ENCODE results near the gene MICALL2.
A peak's percentile ranks its signal among the peaks of the same experiment; 100 is the strongest.
"Not testable (repeated sequence)": the region's sequence is repeated elsewhere in the genome, so short reads cannot be mapped to it uniquely, and the experiment has no call there.

MICALL2 gene

DNA sequence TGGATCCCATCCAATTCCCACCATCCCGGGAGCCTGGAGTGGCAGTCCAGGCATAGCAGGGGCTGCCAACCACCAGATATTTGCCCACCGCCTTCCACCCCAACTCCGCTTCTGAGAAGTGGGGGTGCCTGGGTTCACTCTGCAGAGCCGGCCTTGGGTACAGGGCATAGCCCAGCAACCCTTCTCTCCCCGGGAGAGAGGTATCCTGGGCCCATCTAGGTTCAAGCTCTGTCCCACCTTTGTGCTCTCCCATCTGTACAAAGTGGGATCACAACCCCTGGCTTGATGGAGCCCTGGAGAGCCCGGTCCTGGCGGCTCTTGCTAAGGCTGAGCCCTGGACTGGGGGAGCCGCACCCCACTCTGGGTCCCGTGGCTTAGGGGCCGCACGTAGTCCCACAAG lies 12.2 kb downstream of the MICALL2 start:
- DNase-seq, result no peak

DNA sequence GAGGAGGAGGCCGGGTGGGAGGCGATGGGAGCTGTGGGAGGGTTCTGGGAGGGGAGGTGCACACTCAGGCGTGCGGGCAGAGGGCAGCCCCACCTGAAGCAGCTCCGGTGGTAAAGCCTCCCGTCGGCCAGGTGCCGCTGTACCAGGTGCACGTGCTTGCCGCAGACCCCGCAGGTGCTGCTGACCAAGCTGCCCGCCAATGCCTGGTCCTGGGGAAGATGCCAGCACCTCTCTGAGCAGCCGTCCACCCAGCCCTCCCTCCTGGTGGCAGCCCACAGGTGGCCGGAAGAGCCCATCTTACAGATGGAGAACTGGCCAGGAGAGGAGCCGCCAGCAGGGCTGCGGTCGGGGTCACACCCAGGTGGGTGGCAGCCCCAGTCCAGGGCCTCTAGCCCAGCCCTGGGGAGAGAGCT lies 12.6 kb downstream of the MICALL2 start:
- DNase-seq, result no peak

DNA sequence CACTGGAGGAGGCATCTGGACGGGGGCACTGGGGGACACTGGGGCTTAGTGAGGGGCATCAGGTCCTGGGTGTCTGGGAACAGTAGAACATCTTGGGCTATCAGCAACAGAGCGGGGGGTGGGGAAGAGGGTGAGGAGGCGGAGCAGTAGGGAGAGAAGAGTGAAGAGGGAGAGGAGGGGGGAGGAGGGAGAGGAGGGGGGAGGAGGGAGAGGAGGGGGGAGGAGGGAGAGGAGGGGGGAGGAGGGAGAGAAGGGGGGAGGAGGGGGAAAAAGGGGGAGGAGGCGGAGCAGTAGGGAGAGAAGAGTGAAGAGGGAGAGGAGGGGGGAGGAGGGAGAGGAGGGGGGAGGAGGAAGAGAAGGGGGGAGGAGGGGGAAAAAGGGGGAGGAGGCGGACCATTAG lies 13.2 kb downstream of the MICALL2 start:
- not testable (repeated sequence) for DNase-seq

GRCh38 chr7:1445341-1445740 lies 13.9 kb downstream of the MICALL2 start:
- no peak for DNase-seq

GRCh38 chr7:1444925-1445322 lies 14.3 kb downstream of the MICALL2 start:
- no peak for DNase-seq

DNA sequence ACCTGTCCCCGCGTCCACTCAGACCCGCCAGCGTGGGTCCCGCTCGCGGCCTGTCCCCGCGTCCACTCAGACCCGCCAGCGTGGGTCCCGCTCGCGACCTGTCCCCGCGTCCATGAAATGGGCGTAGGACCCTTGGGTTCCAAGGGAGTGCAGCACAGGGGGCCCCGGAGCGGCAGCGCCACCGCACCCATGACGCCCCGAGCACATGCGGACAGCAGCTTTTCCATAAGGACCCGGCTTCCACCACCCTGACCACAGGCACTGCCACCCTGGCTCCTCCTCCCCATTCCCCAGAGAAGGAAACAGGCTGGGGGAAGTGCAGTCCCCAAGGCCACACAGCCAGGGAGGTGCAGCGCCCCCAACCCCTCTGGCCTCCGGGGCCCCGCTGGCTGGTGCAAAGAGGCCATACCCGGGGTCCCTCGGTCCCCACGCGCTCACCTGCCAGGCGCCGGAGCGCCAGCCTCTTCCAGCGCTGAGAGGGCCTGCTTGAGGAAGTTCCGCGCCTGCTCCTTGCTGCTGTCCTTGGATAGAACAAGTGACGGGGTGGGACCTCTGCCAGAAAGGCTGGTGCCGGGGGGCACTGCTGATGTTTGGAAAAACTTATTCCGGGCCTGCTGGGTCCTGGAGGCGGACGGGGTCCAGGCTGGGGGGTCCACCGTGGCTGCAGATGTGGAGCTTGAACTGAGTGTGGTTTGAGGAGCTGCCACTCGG lies 14.9 kb downstream of the MICALL2 start:
- DNase-seq, result no peak

DNA sequence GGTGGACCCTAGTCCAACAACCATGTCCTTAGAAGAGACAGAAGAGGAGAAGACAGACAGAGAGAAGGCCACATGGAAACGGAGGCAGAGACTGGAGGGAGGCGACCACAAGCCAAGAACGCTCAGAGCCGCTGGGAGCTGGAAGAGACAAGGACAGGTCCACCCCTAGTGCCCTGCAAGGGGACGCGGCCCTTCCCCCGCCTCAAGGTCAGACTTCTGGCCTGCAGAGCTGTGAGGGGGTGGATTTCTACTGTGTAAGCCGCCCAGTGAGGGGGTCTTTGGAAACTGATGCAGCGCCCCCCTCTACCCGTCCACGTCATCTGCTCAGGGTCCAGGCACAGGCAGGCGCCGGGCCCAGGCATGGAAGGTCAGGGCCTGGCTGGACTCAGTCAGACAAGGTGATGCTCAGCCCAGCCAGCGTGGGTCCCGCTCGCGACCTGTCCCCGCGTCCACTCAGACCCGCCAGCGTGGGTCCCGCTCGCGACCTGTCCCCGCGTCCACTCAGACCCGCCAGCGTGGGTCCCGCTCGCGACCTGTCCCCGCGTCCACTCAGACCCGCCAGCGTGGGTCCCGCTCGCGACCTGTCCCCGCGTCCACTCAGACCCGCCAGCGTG lies 15.6 kb downstream of the MICALL2 start:
- not testable (repeated sequence) for DNase-seq

GRCh38 chr7:1442355-1443124 lies 16.7 kb downstream of the MICALL2 start:
- DNase-seq, result no peak

GRCh38 chr7:1441615-1442354 lies 17.5 kb downstream of the MICALL2 start:
- no peak for DNase-seq

GRCh38 chr7:1440620-1441019 lies 18.6 kb downstream of the MICALL2 start:
- DNase-seq, result no peak

- no peak for DNase-seq
Measured at GRCh38 chr7:1439373-1440363, 19.6 kb downstream of the MICALL2 start.

DNA sequence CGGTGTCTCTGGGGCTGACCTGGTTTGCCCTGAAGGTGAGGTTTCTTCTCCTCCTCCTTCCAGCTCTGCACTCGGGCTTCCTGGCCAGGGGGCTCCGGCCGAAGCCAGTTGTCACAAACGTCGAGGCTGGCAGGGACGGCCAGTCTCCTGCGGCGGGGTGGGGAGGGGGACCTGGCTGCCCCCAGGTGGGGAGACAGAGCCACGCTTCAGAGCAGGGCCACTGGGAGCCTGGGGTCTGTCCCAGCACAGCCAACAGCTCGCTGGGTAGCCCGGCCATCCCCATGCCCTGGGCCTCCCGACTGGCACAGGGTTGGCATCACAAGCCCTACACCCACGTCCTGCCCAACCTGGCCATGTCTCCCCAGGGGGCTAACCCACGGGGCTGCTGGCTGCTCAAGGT lies 20.4 kb downstream of the MICALL2 start:
- no peak for DNase-seq

DNA sequence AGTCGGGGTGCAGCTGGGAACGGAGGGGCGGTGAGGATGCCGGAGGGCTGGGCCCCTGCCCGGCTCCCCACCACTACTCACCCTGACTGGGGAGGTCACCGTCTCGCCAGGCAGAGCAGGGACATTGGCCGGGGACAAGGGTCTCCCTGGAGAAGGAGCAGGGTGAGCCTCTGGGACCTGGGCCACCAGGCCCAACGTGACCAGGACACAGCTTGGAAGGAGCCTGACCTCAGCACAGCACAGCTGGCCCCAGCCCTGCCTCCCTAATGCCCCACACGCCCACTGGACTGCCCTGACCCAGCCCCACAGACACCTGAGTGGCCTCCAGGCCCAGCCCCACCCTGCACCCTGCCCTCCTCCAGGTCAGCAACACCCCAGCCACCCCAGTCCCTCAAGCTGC lies 21.1 kb downstream of the MICALL2 start:
- no peak for DNase-seq

DNA sequence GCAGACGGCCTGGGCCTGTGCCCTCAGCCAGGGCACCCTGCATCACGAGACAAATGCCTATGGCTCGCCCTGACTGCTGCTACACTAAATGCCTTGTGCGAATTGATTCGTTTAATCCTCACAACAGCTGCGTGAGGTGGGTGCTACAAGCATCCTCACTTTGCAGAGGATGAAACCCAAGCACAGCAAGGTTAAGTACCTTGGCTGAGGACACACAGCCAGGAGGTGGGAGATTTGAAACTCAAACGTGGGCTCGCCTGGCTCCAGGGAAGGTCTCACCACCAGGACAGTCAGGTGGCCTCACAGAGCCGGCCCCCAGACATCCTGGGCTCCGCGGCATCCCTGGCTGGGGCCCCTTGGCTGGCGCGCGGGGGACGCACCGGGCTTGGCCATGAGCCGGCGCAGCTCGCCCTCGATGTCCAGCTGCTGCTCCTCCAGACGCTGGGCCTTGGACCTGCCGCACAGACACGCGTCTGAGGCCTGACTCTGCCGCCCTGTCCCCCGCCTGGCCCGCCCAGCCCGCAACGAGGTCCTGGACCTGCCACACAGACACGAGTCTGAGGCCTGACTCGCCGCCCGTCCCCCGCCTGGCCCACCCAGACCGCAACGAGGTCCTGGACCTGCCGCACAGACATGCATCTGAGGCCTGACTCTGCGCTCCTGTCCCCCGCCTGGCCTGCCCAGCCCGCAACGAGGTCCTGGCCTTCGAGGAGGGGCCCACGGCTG lies 22.0 kb downstream of the MICALL2 start:
- no peak for DNase-seq

GRCh38 chr7:1436608-1437007 lies 22.7 kb downstream of the MICALL2 start:
- no peak for DNase-seq

GRCh38 chr7:1434891-1435670 lies 24.2 kb downstream of the MICALL2 start:
- DNase-seq, result no peak

DNA sequence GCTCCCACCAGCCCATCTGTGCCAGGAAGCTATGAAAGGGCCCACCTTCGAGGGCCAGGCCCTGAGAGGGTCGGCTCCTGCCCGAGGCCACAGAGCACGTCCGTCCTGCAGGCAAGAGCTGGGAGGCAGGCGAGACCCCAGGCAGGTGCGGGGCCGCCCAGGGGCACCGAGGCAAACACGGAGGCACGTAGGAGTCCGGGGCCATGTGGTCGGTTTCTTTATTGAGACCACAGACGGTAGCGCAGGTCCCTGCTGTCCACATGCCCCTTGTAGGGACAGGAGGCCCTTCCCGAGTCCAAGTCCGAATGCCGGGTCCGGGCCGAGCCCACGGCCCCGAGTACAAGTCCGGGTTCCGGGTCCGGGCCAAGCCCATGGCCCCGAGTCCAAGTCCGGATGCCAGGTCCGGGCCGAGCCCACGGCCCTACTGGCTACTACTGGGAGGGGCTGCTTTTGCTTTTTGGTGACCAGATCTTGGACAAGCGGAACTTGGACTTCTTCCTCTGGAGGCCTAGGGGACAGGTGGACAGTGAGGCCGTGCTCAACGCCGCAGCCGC lies 25.0 kb downstream of the MICALL2 start:
- DNase-seq, result no peak

DNA sequence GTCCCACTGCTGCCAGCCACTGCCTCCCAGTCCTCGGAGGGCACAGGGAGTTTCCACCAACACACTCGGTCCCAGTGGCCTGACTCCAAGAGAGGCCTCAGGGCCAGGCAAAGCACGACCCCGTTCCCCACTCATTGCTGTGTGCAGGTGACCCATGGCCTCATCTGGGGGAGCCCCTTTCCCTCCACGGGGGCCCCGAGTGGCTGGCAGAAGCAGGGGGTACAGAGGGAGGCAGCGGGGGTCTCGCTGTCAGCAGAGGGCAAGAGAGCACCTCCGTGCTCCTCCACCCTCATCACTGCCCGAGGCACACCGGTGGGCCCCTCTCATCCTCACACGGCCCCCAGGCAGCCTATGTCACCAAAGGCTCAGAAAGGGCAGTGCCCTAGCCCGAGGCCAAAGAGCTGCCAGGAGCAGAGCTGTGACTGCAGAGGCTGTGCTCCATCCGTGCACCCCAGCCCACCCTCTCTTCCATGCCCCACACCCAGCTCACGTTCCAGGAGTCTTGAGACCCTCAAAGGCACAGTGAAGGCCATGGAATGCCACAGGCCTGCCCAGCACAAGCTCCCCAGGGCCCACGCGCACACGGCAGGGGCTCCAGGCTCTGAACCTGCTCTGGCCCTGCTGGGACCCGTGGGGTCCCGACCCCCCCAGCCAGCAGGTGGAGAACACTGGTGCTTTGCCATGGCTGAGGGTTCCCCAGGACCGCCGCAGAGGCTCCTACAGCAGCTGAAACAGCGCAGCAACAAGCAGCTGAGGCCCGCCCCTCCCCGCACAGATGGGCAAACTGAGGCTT lies 25.9 kb downstream of the MICALL2 start:
- no peak for DNase-seq

- DNase-seq, result peak; percentile 77
Measured at GRCh38 chr7:1432411-1433082, 26.7 kb downstream of the MICALL2 start.

Data from effector CD4-positive, alpha-beta T cell (primary cell).